ENCODE results near the gene UBE2N. TPM values are rescaled to one million over a fixed set of nuclear protein-coding genes. Genes with fewer than 3 reads are reported as not detected.

The UBE2N gene
- total and polyA plus RNA-seq, 2 donors (not counting 1 experiment from before 2014, with no cell fraction given): 56.3 to 83.8 TPM

DNA sequence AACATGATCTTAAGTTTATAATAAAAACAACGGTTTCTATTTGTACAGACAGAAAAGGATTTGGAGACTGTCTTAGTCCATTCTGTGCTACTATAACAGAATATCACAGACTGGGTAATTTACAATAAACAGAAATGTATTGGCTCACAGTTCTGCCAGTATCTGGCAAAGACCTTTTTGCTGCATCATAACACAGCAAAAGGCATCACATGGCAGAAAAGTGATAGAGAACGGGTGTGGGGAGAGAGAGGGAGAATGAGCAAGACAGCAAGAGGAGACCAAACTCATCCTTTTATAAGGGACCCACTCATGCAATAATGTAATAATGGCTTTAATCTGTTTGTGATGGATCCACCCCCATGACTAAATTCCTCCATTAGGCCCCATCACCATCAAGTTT is 81.1 kb downstream of the UBE2N start:
- ChIA-PET POLR2A (no interaction called here), CTCF (interaction anchor here (1.0 kb wide), 1 partner anchor 36 kb away, joined by 3 read pairs; no protein-coding TSS in a partner anchor)
- no peak overlapping the region for H3K27ac ChIP-seq (ENCODE audit: low read length in 2 of 2)
- no peak overlapping the region for H3K4me2 ChIP-seq (replicated peaks; ENCODE audit: low read depth, low read length, poor library complexity, severe bottlenecking)
- ATAC-seq (ENCODE audit: low read depth) (no peak), DNase-seq (no peak)
- no peaks in the 10 kb centered on the region for H3K79me2 ChIP-seq (ENCODE audit: control insufficient read depth, insufficient read depth, low read length)
- H3K27me3 ChIP-seq (replicated peaks in 1 of 4; ENCODE audit: control extremely low read depth in 1 of 4, control insufficient read depth in 3 of 4, insufficient read depth in 4 of 4, low read length in 3 of 4): no peaks in the 10 kb centered on the region
- no peaks in the 10 kb centered on the region for H4K20me1 ChIP-seq (ENCODE audit: control insufficient read depth, insufficient read depth, low read length, poor library complexity, severe bottlenecking)
- H3K4me3 ChIP-seq (ENCODE audit: control extremely low read depth in 1 of 5, extremely low read depth in 1 of 5, insufficient read depth in 1 of 5, low read depth in 2 of 5, low read length in 4 of 5): no peak overlapping the region
- H3K9ac ChIP-seq (ENCODE audit: low read length): no peak overlapping the region
- H3K9me3 ChIP-seq (ENCODE audit: control extremely low read depth in 1 of 3, control insufficient read depth in 2 of 3, insufficient read depth in 1 of 3, low read length in 2 of 3): peaks cover 0 to 4% (median 0%) of the 10 kb centered on the region in 3 donors
- intact Hi-C loops (cut with micrococcal nuclease): no loop called here
- no peaks in the 10 kb centered on the region for H3K36me3 ChIP-seq (replicated peaks in 1 of 2; ENCODE audit: control extremely low read depth in 1 of 2, control insufficient read depth in 1 of 2, extremely low read depth in 1 of 2, insufficient read depth in 2 of 2, low read length in 1 of 2)
- H3K27ac Mint-ChIP-seq: no peak overlapping the region
- no peak overlapping the region for H3K4me3 Mint-ChIP-seq
- no peaks in the 10 kb centered on the region for H3K9me3 Mint-ChIP-seq (ENCODE audit: insufficient read depth)
- H2AFZ ChIP-seq (ENCODE audit: insufficient read depth, low read depth, low read length, poor library complexity, severe bottlenecking): no peak overlapping the region
- H3K4me1 Mint-ChIP-seq: peaks cover 4% of the 10 kb centered on the region
- no CpG with 5 or more reads among the region's 2 CpGs for WGBS (ENCODE audit: insufficient coverage)
- H3K27me3 Mint-ChIP-seq: no peaks in the 10 kb centered on the region
- no peak for TF ChIP-seq EZH2 (IDR thresholded peaks at IDR 0.05; ENCODE audit: borderline replicate concordance, insufficient read depth, low read depth, low read length, poor library complexity, severe bottlenecking)
- TF ChIP-seq, protein P1, sequence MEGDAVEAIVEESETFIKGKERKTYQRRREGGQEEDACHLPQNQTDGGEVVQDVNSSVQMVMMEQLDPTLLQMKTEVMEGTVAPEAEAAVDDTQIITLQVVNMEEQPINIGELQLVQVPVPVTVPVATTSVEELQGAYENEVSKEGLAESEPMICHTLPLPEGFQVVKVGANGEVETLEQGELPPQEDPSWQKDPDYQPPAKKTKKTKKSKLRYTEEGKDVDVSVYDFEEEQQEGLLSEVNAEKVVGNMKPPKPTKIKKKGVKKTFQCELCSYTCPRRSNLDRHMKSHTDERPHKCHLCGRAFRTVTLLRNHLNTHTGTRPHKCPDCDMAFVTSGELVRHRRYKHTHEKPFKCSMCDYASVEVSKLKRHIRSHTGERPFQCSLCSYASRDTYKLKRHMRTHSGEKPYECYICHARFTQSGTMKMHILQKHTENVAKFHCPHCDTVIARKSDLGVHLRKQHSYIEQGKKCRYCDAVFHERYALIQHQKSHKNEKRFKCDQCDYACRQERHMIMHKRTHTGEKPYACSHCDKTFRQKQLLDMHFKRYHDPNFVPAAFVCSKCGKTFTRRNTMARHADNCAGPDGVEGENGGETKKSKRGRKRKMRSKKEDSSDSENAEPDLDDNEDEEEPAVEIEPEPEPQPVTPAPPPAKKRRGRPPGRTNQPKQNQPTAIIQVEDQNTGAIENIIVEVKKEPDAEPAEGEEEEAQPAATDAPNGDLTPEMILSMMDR (IDR thresholded peaks at IDR 0.05): no peak
- H3K4me1 ChIP-seq (ENCODE audit: control insufficient read depth in 2 of 2, insufficient read depth in 2 of 2, low read length in 2 of 2): peaks cover 8 to 10% of the 10 kb centered on the region in 2 donors

DNA sequence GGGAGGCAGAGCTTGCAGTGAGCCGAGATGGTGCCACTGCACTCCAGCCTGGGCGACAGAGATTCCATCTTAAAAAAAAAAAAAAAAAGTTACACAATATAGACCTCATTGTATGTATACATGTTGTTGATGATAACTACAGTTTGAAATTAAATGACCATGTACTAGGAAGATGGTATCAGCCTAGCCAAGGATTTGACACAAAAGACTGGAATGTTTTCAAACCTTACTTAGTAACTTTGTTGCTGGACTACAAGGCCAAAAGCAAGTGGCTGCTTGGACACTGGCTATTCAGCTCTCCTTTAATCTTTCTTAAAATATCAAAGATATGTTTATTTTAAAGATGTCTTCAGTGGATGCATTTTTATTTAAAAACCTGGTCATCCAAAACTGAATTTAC is 82.9 kb downstream of the UBE2N start:
- Histone ChIP-seq H3K9me3 (ENCODE audit: control extremely low read depth in 1 of 3, control insufficient read depth in 2 of 3, insufficient read depth in 1 of 3, low read length in 2 of 3) (no peaks in the 10 kb centered on the region), H3K4me3 (ENCODE audit: control extremely low read depth in 1 of 5, extremely low read depth in 1 of 5, insufficient read depth in 1 of 5, low read depth in 2 of 5, low read length in 4 of 5) (no peak overlapping the region), H3K9ac (ENCODE audit: low read length) (no peak overlapping the region), H3K79me2 (ENCODE audit: control insufficient read depth, insufficient read depth, low read length) (no peaks in the 10 kb centered on the region), H3K27me3 (replicated peaks in 1 of 4; ENCODE audit: control extremely low read depth in 1 of 4, control insufficient read depth in 3 of 4, insufficient read depth in 4 of 4, low read length in 3 of 4) (no peaks in the 10 kb centered on the region), H3K36me3 (replicated peaks in 1 of 2; ENCODE audit: control extremely low read depth in 1 of 2, control insufficient read depth in 1 of 2, extremely low read depth in 1 of 2, insufficient read depth in 2 of 2, low read length in 1 of 2) (no peaks in the 10 kb centered on the region), H2AFZ (ENCODE audit: insufficient read depth, low read depth, low read length, poor library complexity, severe bottlenecking) (no peak overlapping the region), H4K20me1 (ENCODE audit: control insufficient read depth, insufficient read depth, low read length, poor library complexity, severe bottlenecking) (no peaks in the 10 kb centered on the region), H3K4me1 (ENCODE audit: control insufficient read depth in 2 of 2, insufficient read depth in 2 of 2, low read length in 2 of 2) (peaks cover 1 to 2% of the 10 kb centered on the region in 2 donors), H3K27ac (ENCODE audit: low read length in 2 of 2) (no peak overlapping the region), H3K4me2 (replicated peaks; ENCODE audit: low read depth, low read length, poor library complexity, severe bottlenecking) (no peak overlapping the region)
- no peak for ATAC-seq (ENCODE audit: low read depth)
- Mint-ChIP-seq H3K4me3 (no peak overlapping the region), H3K9me3 (ENCODE audit: insufficient read depth) (no peaks in the 10 kb centered on the region), H3K27ac (no peak overlapping the region), H3K4me1 (peaks cover 2% of the 10 kb centered on the region), H3K27me3 (no peaks in the 10 kb centered on the region)
- POLR2A ChIA-PET: no interaction called here
- WGBS (ENCODE audit: insufficient coverage): no CpG with 5 or more reads among the region's 2 CpGs
- no peak for DNase-seq
- CTCF ChIA-PET: no interaction called here
- intact Hi-C loops (cut with micrococcal nuclease): no loop called here
- TF ChIP-seq, protein P1 (IDR thresholded peaks at IDR 0.05): no peak
- TF ChIP-seq EZH2 (IDR thresholded peaks at IDR 0.05; ENCODE audit: borderline replicate concordance, insufficient read depth, low read depth, low read length, poor library complexity, severe bottlenecking): no peak
